ENCODE measurements around the gene GOLGA8R.
"Not testable (repeated sequence)": the region's sequence is repeated elsewhere in the genome, so short reads cannot be mapped to it uniquely, and the experiment has no call there.

GRCh38 chr15:30386318-30386887, 27.7 kb downstream of the GOLGA8R start:
- not testable (repeated sequence) for TF ChIP-seq POLR2AphosphoS5, POLR2A (IDR thresholded peaks at IDR 0.05; ENCODE audit: low read depth, low read length)
